Right ventricle myocardium inferior (tissue), 1 donor: ENCODE data around the gene CAPN14. TPM values are rescaled to one million over a fixed set of nuclear protein-coding genes. Genes with fewer than 3 reads are reported as not detected.

ENCODE experiments used
- ATAC-seq: fragments of 200-7000 bp; cut with Tn5 transposase; one replicate; pipeline ENCODE4 v1.9.1; 2020; ENCODE audit warnings: mild to moderate bottlenecking, moderate library complexity
- DNase-seq: peaks from one replicate; pipeline ENCODE4 v3.0.0; 2021; ENCODE audit errors: missing footprints
- intact Hi-C: fragments of 100-400 bp; cut with DNase I; formaldehyde crosslinking; loops from one replicate; pipeline ENCODE4 v1.11.0; 2022
- long read RNA-seq: library from polyadenylated mRNA; unstranded; transcript quantifications from one replicate; pipeline ENCODE4 v2.0.0, GENCODE V29; 2021
- total RNA-seq: library from RNA; stranded (reverse); fragmentation: NEBNext Ultra II Directional; extraction: Animal tissue kit (Norgen Biotek cat#: 25700); gene quantifications from one replicate; pipeline ENCODE4 v1.2.1, GENCODE V29; 2021
- donor health status: DM: no; HTN: yes; CAD: no; lungs with severe emphysema.

CAPN14 gene
- total RNA-seq: 0.35 TPM
- long read RNA-seq: 0 reads

GRCh38 chr2:31217465-31218200 lies at the start of gene CAPN14:
CAPN14 (minus strand) TSS chr2:31217515; CDS start chr2:31205447, 12,068 bp downstream.
- intact Hi-C loops: no loop called here
- ATAC-seq: no peak

GRCh38 chr2:31266804-31267203 lies 49.5 kb upstream of the CAPN14 start:
- intact Hi-C loops: no loop called here
- DNase-seq: no peak
- ATAC-seq: no peak

More at GRCh38 chr2:31217465-31218200, at the start of gene CAPN14:
- no peak for DNase-seq

GRCh38 chr2:31265234-31265633 lies 47.9 kb upstream of the CAPN14 start:
- DNase-seq (no peak), ATAC-seq (no peak)
- intact Hi-C loops: no loop called here

GRCh38 chr2:31263636-31264190 lies 46.4 kb upstream of the CAPN14 start:
- ATAC-seq (peak; percentile 78), DNase-seq (no peak)
- intact Hi-C loops: no loop called here

- intact Hi-C loops: no loop called here
- ATAC-seq: no peak
- DNase-seq: no peak
These were observed 43.6 kb upstream of the CAPN14 start for GRCh38 chr2:31260870-31261269.

GRCh38 chr2:31259075-31259474 lies 41.8 kb upstream of the CAPN14 start:
- no peak for ATAC-seq
- intact Hi-C loops: no loop called here

GRCh38 chr2:31258351-31258750 lies 41.0 kb upstream of the CAPN14 start:
- ATAC-seq: no peak
- intact Hi-C loops: no loop called here
- DNase-seq: no peak

More at GRCh38 chr2:31259075-31259474, 41.8 kb upstream of the CAPN14 start:
- DNase-seq: no peak

GRCh38 chr2:31256611-31257382 lies 39.5 kb upstream of the CAPN14 start:
- peak; percentile 63 for ATAC-seq
- intact Hi-C loops: no loop called here

GRCh38 chr2:31255911-31256571 lies 38.7 kb upstream of the CAPN14 start:
- DNase-seq (no peak), ATAC-seq (no peak)
- intact Hi-C loops: no loop called here

More at GRCh38 chr2:31256611-31257382, 39.5 kb upstream of the CAPN14 start:
- no peak for DNase-seq

- DNase-seq: no peak
- no peak for ATAC-seq
- intact Hi-C loops: no loop called here
These were observed 37.2 kb upstream of the CAPN14 start for GRCh38 chr2:31254237-31255203.

- ATAC-seq: no peak
- DNase-seq: no peak
- intact Hi-C loops: no loop called here
These were observed 36.2 kb upstream of the CAPN14 start for GRCh38 chr2:31253356-31254131.

GRCh38 chr2:31251851-31252250 lies 34.5 kb upstream of the CAPN14 start:
- DNase-seq (no peak), ATAC-seq (no peak)
- intact Hi-C loops: no loop called here

- ATAC-seq (peak; percentile 76), DNase-seq (no peak)
- intact Hi-C loops: no loop called here
These were observed 33.7 kb upstream of the CAPN14 start for GRCh38 chr2:31251018-31251417.

GRCh38 chr2:31249009-31249690 lies 31.8 kb upstream of the CAPN14 start:
- intact Hi-C loops: no loop called here
- DNase-seq (no peak), ATAC-seq (no peak)

GRCh38 chr2:31248139-31248538 lies 30.8 kb upstream of the CAPN14 start:
- DNase-seq (no peak), ATAC-seq (no peak)
- intact Hi-C loops: no loop called here

- ATAC-seq (no peak), DNase-seq (no peak)
- intact Hi-C loops: no loop called here
These were observed 30.4 kb upstream of the CAPN14 start for GRCh38 chr2:31247711-31248110.
